ENCODE data around the gene TPPP2.

GRCh38 chr14:21063479-21063878 lies 33.5 kb downstream of the TPPP2 start:
- TF ChIP-seq CTCF (IDR thresholded peaks at IDR 0.05) = no peak
- no peak for TF ChIP-seq POLR2A (IDR thresholded peaks at IDR 0.05)

Measured in adrenal gland (tissue), 5 donors.